K562 (cell line): Measurements from ENCODE around the gene TFEB. TPM values are rescaled to one million over a fixed set of nuclear protein-coding genes. Genes with fewer than 3 reads are reported as not detected.

Source experiments
- ASH1L ChIP-seq: fragments of 450-650 bp; IDR thresholded peaks from 2 replicates; pipeline ENCODE4 v1.6.1; 2018; ENCODE audit warnings: borderline replicate concordance, mild to moderate bottlenecking, low read depth; ENCODE audit not compliant: partially characterized antibody
- COPS2 ChIP-seq: fragments of 450-650 bp; conservative IDR thresholded peaks from 2 replicates; pipeline ENCODE4 v1.6.1; 2016; ENCODE audit warnings: mild to moderate bottlenecking, moderate library complexity
- EWSR1 ChIP-seq: fragments of 450-650 bp; IDR thresholded peaks from 2 replicates; pipeline ENCODE4 v1.6.1; 2018; ENCODE audit warnings: borderline replicate concordance, mild to moderate bottlenecking, low read depth, moderate library complexity; ENCODE audit not compliant: partially characterized antibody
- GATAD2A ChIP-seq: fragments of 450-650 bp; IDR thresholded peaks from 2 replicates; pipeline ENCODE4 v1.6.1; 2017
- HCFC1 ChIP-seq: IDR thresholded peaks from 2 replicates; pipeline ENCODE4 v1.6.1; 2012; ENCODE audit warnings: low read depth, low read length, improper control_type of control experiment
- HLTF ChIP-seq: fragments of 450-650 bp; IDR thresholded peaks from 2 replicates; pipeline ENCODE4 v1.6.1; 2016
- NFE2 ChIP-seq: IDR thresholded peaks from 2 replicates; pipeline ENCODE4 v1.6.1; 2014; ENCODE audit warnings: antibody characterized with exemption, low read depth
- NR2F6 ChIP-seq: fragments of 450-650 bp; formaldehyde crosslinking; IDR thresholded peaks from 2 replicates; pipeline ENCODE4 v1.4.0; 2020; ENCODE audit warnings: mild to moderate bottlenecking
- RUNX1 ChIP-seq: sonication (generic); IDR thresholded peaks from 2 replicates; pipeline ENCODE4 v1.6.1; 2016; ENCODE audit warnings: antibody characterized with exemption, low read depth
- SIN3A ChIP-seq, 2 experiments: fragments of 150-350 bp in 1 of 2; IDR thresholded peaks; 2 replicates each; pipeline ENCODE4 v1.6.1; 2011 to 2016; ENCODE audit warnings: borderline replicate concordance in 2 of 2, low read depth in 2 of 2, low read length in 2 of 2, mild to moderate bottlenecking in 2 of 2, moderate library complexity in 2 of 2; ENCODE audit not compliant: control insufficient read depth in 1 of 2
- SIX5 ChIP-seq, 2 experiments: IDR thresholded peaks; 2 replicates each; pipeline ENCODE4 v1.6.1; 2011; ENCODE audit warnings: low read length in 2 of 2, borderline replicate concordance in 1 of 2, low read depth in 1 of 2, mild to moderate bottlenecking in 1 of 2, moderate library complexity in 1 of 2; ENCODE audit not compliant: insufficient read depth in 1 of 2
- TFAM ChIP-seq: fragments of 250-450 bp; sonication (Bioruptor Pico); conservative IDR thresholded peaks from 2 replicates; pipeline ENCODE4 v1.5.0; 2021; ENCODE audit warnings: mild to moderate bottlenecking, moderate library complexity
- ZBTB26 ChIP-seq: fragments of 450-650 bp; formaldehyde crosslinking; IDR thresholded peaks from 2 replicates; pipeline ENCODE4 v1.4.0; 2022; ENCODE audit warnings: missing genetic modification characterization
- ZNF146 ChIP-seq: IDR thresholded peaks from one replicate; pipeline ENCODE4 v1.6.1; 2018; ENCODE audit warnings: missing compliant biosample characterization; ENCODE audit not compliant: unreplicated experiment
- ZNF23 ChIP-seq: fragments of 250-450 bp; sonication (Bioruptor Pico); IDR thresholded peaks from 2 replicates; pipeline ENCODE4 v1.4.0; 2020; ENCODE audit warnings: mild to moderate bottlenecking
- ZNF75A ChIP-seq: fragments of 450-650 bp; formaldehyde crosslinking; IDR thresholded peaks from 2 replicates; pipeline ENCODE4 v1.4.0; 2020; ENCODE audit warnings: mild to moderate bottlenecking
- ZNF766 ChIP-seq: fragments of 200-800 bp; sonication (Bioruptor generic); conservative IDR thresholded peaks from 2 replicates; pipeline ENCODE4 v1.6.1; 2016; ENCODE audit warnings: missing genetic modification characterization, missing compliant biosample characterization
- polyA plus RNA-seq, 8 experiments: library from polyadenylated mRNA; depleted of rRNA in 4 of 8; stranded (reverse) in 5 of 8; unstranded in 3 of 8; fragments of >200 nt; fragmentation: Nextera tagmentation in 2 of 8; fragmentation: Illumina TruSeq in 1 of 8; extraction: Ambion mirVana in 2 of 8; extraction: Trizol in 1 of 8; gene quantifications; 2 replicates each; pipeline versions ENCODE4 v1.2.1 to v1.2.3, GENCODE V29; 2011 to 2014; ENCODE audit warnings: inconsistent platforms in 1 of 8, missing spikeins in 1 of 8
- total RNA-seq, 7 experiments: library from RNA; depleted of rRNA in 6 of 7; stranded (reverse); fragments of >200 nt in 6 of 7; fragmentation: Illumina TruSeq in 2 of 7; extraction: Trizol in 2 of 7; gene quantifications; 2 replicates each; pipeline versions ENCODE4 v1.2.1 to v1.2.3, GENCODE V29; 2011 to 2021; ENCODE audit warnings: low replicate concordance in 1 of 7
- TF ChIP-seq, protein P1 (sequence below): fragments of 450-650 bp; IDR thresholded peaks from 2 replicates; pipeline ENCODE4 v1.6.1; 2016; ENCODE audit warnings: antibody characterized with exemption
- TF ChIP-seq, protein P2 (sequence below): sonication (generic); formaldehyde crosslinking; IDR thresholded peaks from 2 replicates; pipeline ENCODE4 v1.8.1; 2023; ENCODE audit warnings: mild to moderate bottlenecking, missing genetic modification reagents
- TF ChIP-seq, protein P3 (sequence below): fragments of 250-450 bp; sonication (Bioruptor Pico); IDR thresholded peaks from 2 replicates; pipeline ENCODE4 v1.4.0; 2020; ENCODE audit warnings: borderline replicate concordance

The TFEB gene
- total and polyA plus RNA-seq, 9 of the 15 experiments (the other 6 are each of a cell fraction or from before 2014, with no cell fraction given): 0.04 to 4.7 (median 2.0) TPM

GRCh38 chr6:41779788-41780550, 44.6 kb upstream of the TFEB start, which contains the start of gene FRS3 (continued):
- no peak for TF ChIP-seq RUNX1
- 0 out of 2 replicates have a peak, but pooled peaks have one; percentile 57 for TF ChIP-seq ZBTB26 (CRISPR knock-in tag)
- no peak for TF ChIP-seq ZNF75A
- peak; percentile 82 for TF ChIP-seq HCFC1
- TF ChIP-seq, protein P1, sequence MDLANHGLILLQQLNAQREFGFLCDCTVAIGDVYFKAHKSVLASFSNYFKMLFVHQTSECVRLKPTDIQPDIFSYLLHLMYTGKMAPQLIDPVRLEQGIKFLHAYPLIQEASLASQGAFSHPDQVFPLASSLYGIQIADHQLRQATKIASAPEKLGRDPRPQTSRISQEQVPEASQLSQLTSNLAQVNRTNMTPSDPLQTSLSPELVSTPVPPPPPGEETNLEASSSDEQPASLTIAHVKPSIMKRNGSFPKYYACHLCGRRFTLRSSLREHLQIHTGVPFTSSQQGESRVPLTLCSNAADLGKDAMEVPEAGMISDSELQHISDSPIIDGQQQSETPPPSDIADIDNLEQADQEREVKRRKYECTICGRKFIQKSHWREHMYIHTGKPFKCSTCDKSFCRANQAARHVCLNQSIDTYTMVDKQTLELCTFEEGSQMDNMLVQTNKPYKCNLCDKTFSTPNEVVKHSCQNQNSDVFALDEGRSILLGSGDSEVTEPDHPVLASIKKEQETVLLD: 0 out of 2 replicates have a peak, but pooled peaks have one; percentile 52
- TF ChIP-seq, protein P2, sequence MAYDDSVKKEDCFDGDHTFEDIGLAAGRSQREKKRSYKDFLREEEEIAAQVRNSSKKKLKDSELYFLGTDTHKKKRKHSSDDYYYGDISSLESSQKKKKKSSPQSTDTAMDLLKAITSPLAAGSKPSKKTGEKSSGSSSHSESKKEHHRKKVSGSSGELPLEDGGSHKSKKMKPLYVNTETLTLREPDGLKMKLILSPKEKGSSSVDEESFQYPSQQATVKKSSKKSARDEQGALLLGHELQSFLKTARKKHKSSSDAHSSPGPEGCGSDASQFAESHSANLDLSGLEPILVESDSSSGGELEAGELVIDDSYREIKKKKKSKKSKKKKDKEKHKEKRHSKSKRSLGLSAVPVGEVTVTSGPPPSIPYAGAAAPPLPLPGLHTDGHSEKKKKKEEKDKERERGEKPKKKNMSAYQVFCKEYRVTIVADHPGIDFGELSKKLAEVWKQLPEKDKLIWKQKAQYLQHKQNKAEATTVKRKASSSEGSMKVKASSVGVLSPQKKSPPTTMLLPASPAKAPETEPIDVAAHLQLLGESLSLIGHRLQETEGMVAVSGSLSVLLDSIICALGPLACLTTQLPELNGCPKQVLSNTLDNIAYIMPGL (CRISPR knock-in tag): no peak; the same call in 1 of the 2 replicates
- TF ChIP-seq TFAM: no peak
- TF ChIP-seq GATAD2A: peak; percentile 46; the same call in 1 of the 2 replicates
- no peak for TF ChIP-seq ASH1L
- TF ChIP-seq SIX5 (IDR thresholded peaks at IDR 0.05; ENCODE audit: borderline replicate concordance in 1 of 2, insufficient read depth in 1 of 2, low read depth in 1 of 2, low read length in 2 of 2): no peak
- peak in 1 of 2 experiments; percentile 79; a peak in 2 of 4 replicates for TF ChIP-seq SIN3A (IDR thresholded peaks at IDR 0.05; ENCODE audit: borderline replicate concordance in 2 of 2, control insufficient read depth in 1 of 2, low read depth in 2 of 2, low read length in 2 of 2)
- TF ChIP-seq EWSR1: no peak
- TF ChIP-seq NR2F6: no peak
- TF ChIP-seq, protein P3, sequence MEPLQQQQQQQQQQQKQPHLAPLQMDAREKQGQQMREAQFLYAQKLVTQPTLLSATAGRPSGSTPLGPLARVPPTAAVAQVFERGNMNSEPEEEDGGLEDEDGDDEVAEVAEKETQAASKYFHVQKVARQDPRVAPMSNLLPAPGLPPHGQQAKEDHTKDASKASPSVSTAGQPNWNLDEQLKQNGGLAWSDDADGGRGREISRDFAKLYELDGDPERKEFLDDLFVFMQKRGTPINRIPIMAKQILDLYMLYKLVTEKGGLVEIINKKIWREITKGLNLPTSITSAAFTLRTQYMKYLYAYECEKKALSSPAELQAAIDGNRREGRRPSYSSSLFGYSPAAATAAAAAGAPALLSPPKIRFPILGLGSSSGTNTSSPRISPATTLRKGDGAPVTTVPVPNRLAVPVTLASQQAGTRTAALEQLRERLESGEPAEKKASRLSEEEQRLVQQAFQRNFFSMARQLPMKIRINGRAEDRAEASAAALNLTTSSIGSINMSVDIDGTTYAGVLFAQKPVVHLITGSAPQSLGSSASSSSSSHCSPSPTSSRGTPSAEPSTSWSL (CRISPR knock-in tag): no peak
- no peak for TF ChIP-seq COPS2
- no peak for TF ChIP-seq NFE2
- no peak for TF ChIP-seq ZNF146
- no peak for TF ChIP-seq ZNF23 (CRISPR knock-in tag)
- no peak for TF ChIP-seq ZNF766 (CRISPR knock-in tag)
- TF ChIP-seq HLTF: peak; percentile 71; the same call in 1 of the 2 replicates
